Measurements from ENCODE around the gene C19orf33.

GRCh38 chr19:38298821-38299680 lies 5.0 kb upstream of the C19orf33 start:
- TF ChIP-seq CTCF (IDR thresholded peaks at IDR 0.05) (no peak), EP300 (IDR thresholded peaks at IDR 0.05) (peak in 1 of 4 donors; percentile 9), POLR2AphosphoS5 (IDR thresholded peaks at IDR 0.05) (peak in 1 of 2 donors; percentile 12)
